Heart right ventricle (tissue), 16 donors: Measurements from ENCODE around the gene TBC1D2B. TPM values are rescaled to one million over a fixed set of nuclear protein-coding genes. Genes with fewer than 3 reads are reported as not detected.

Experiments used
- ATAC-seq, 8 donors: fragments of 200-7000 bp; cut with Tn5 transposase; one replicate each; pipeline ENCODE4 v1.9.1; 2020; ENCODE audit warnings: mild to moderate bottlenecking in 8 of 8, moderate library complexity in 8 of 8, moderate number of reproducible peaks in 1 of 8
- DNase-seq, 2 donors: peaks; one replicate each; pipeline ENCODE4 v3.0.0-alpha.2; 2020
- H3K27ac ChIP-seq, 10 donors: fragments of 200-600 bp; sonication (generic) in 2 of 10; one replicate each; pipeline versions ENCODE4 v1.5.0 to v1.8.0; 2020 to 2022; ENCODE audit warnings: mild to moderate bottlenecking in 3 of 10
- H3K27me3 ChIP-seq, 7 donors: fragments of 200-600 bp; one replicate each; pipeline ENCODE4 v1.8.0; 2021 to 2022; ENCODE audit warnings: mild to moderate bottlenecking in 2 of 7
- H3K36me3 ChIP-seq, 9 donors: fragments of 200-600 bp; sonication (generic) in 1 of 9; one replicate each; pipeline versions ENCODE4 v1.5.0 to v1.8.0; 2020 to 2022; ENCODE audit warnings: mild to moderate bottlenecking in 2 of 9
- H3K4me1 ChIP-seq, 9 donors: fragments of 200-600 bp; sonication (generic) in 1 of 9; one replicate each; pipeline versions ENCODE4 v1.5.0 to v1.8.0; 2020 to 2022; ENCODE audit warnings: mild to moderate bottlenecking in 4 of 9
- H3K4me3 ChIP-seq, 10 donors: fragments of 200-600 bp; sonication (generic) in 2 of 10; one replicate each; pipeline versions ENCODE4 v1.5.0 to v1.8.0; 2020 to 2022; ENCODE audit warnings: mild to moderate bottlenecking in 7 of 10, moderate library complexity in 2 of 10
- H3K9me3 ChIP-seq, 11 donors: fragments of 200-600 bp in 10 of 11; sonication (generic) in 2 of 11; one replicate each; pipeline versions ENCODE4 v1.5.0 to v1.8.0; 2013 to 2022; ENCODE audit warnings: mild to moderate bottlenecking in 2 of 11, control low read depth in 1 of 11, moderate library complexity in 1 of 11
- CTCF ChIP-seq, 9 donors: fragments of 200-600 bp; sonication (generic) in 2 of 9; IDR thresholded peaks; one replicate each; pipeline versions ENCODE4 v1.5.0 to v1.8.0; 2021 to 2022; ENCODE audit warnings: antibody characterized with exemption in 9 of 9, mild to moderate bottlenecking in 5 of 9, moderate library complexity in 1 of 9
- WGBS, 2 donors: extraction: QIAGEN DNeasy Blood & Tissue Kit; methylation state at CpG; one replicate each; pipeline ENCODE4 v1.1.7; 2013; ENCODE audit warnings: inconsistent platforms in 1 of 2; 5-methylcytosine and 5-hydroxymethylcytosine counted together
- intact Hi-C, 10 donors: fragments of 100-400 bp; cut with DNase I; formaldehyde crosslinking; loops; one replicate each; pipeline versions ENCODE4 v1.11.1 to v1.14.2; 2022
- polyA plus RNA-seq, 2 donors: library from polyadenylated mRNA; stranded (reverse); fragments of 200-250 nt; gene quantifications; one replicate each; pipeline ENCODE4 v1.2.3, GENCODE V29; 2013
- total RNA-seq, 10 donors: library from RNA; stranded (reverse); fragmentation: NEBNext Ultra II Directional in 3 of 10; extraction: Animal tissue kit (Norgen Biotek cat#: 25700) in 3 of 10; gene quantifications; one replicate each; pipeline versions ENCODE4 v1.2.1 to v1.2.4, GENCODE V29; 2021 to 2023
- donor health status: Arrhythmogenic right ventricular cardiomyopathy.
- donor health status: ischemic (EF 13 %, LVEDD 7.1; RV severe dilation, severe dysfunction).
- donor health status: healthy with polysubstance abuse.
- donor health status: DM: no; HTN: yes; CAD: no.
- donor health status: DM: no; HTN: no; CAD: no.
- donor health status: ischemic (EF 25% LVEDD 6.9; RV normal size, moderate dysfunction).
- donor health status: ischemic (EF 25% LVEDD 5.7; RV mildly dilated, moderate dysfunction).
- donor health status: healthy.
- donor health status: DM: yes; HTN: yes; CAD: no.
- donor health status: Ischemic cardiomyopathy.
- donor health status: ischemic (EF 35%, LVEDD 5.7; RV mildly dilated, moderate dysfunction).
- donor health status: nonischemic (EF 11% LVEDD 7.7; RV severe dilation, severe dysfunction).
- donor health status: DM: yes; HTN: yes; CAD: no.
- donor health status: PGD.
- donor health status: ischemic (EF 29% LVEDD 5.4; RV normal size, mild dysfunction).
- donor health status: nonischemic (EF 23%, LVEDD 6.1; RV moderate dilation, normal function).

TBC1D2B gene
- total and polyA plus RNA-seq, 12 donors, result 4.7 to 20.8 (median 9.6) TPM

GRCh38 chr15:78046796-78047341 is 30.6 kb downstream of the TBC1D2B start:
- intact Hi-C loops, result no loop called here
- H3K4me1 ChIP-seq, result peaks cover 18 to 83% (median 56%) of the 10 kb centered on the region in 9 donors
- WGBS, 2 donors, result 87 to 90% methylated on average over 5 of the region's 5 CpGs

GRCh38 chr15:78045189-78045588 is 32.3 kb downstream of the TBC1D2B start:
- Histone ChIP-seq H3K4me3 (no peak overlapping the region), H3K36me3 (peaks cover 0 to 50% (median 18%) of the 10 kb centered on the region in 9 donors), H3K27ac (peak overlapping the region in 1 of 10 donors; percentile 57), H3K27me3 (no peaks in the 10 kb centered on the region), H3K9me3 (no peaks in the 10 kb centered on the region), H3K4me1 (peaks cover 17 to 81% (median 39%) of the 10 kb centered on the region in 9 donors)
- 93 to 95% methylated on average over 1 of the region's 1 CpG for WGBS, 2 donors
- no peak for TF ChIP-seq CTCF (IDR thresholded peaks at IDR 0.05)
- DNase-seq, result no peak
- intact Hi-C loops, result no loop called here
- ATAC-seq, result no peak

More at GRCh38 chr15:78046796-78047341, 30.6 kb downstream of the TBC1D2B start:
- DNase-seq, result no peak
- Histone ChIP-seq H3K27ac (peak overlapping the region in 9 of 10 donors; percentile 46 to 87 (median 76)), H3K27me3 (no peaks in the 10 kb centered on the region), H3K9me3 (no peaks in the 10 kb centered on the region), H3K36me3 (peaks cover 0 to 45% (median 18%) of the 10 kb centered on the region in 9 donors), H3K4me3 (no peak overlapping the region)
- peak in 1 of 8 donors; percentile 15 for ATAC-seq
- TF ChIP-seq CTCF (IDR thresholded peaks at IDR 0.05), result no peak

- 80 to 84% methylated on average over 5 of the region's 5 CpGs for WGBS, 2 donors
Measured at GRCh38 chr15:78044407-78045155, 32.9 kb downstream of the TBC1D2B start.

More at GRCh38 chr15:78044407-78045155, 32.9 kb downstream of the TBC1D2B start:
- no peak for DNase-seq
- intact Hi-C loops, result no loop called here
- H3K9me3 ChIP-seq, result no peaks in the 10 kb centered on the region
- ATAC-seq, result no peak
- H3K27me3 ChIP-seq, result no peaks in the 10 kb centered on the region
- H3K4me1 ChIP-seq, result peaks cover 16 to 81% (median 33%) of the 10 kb centered on the region in 9 donors
- peak overlapping the region in 1 of 10 donors; percentile 57 for H3K27ac ChIP-seq
- peaks cover 0 to 54% (median 18%) of the 10 kb centered on the region in 9 donors for H3K36me3 ChIP-seq
- TF ChIP-seq CTCF (IDR thresholded peaks at IDR 0.05), result no peak
- no peak overlapping the region for H3K4me3 ChIP-seq
